Kidney tubule cell (primary cell): ENCODE measurements around the gene STARD9.
"Not testable (repeated sequence)": the region's sequence is repeated elsewhere in the genome, so short reads cannot be mapped to it uniquely, and the experiment has no call there.

Source experiments
- DNase-seq: peaks from one replicate; pipeline ENCODE4 v3.0.0-alpha.2; 2018; ENCODE audit warnings: low spot score

STARD9 gene

GRCh38 chr15:42729409-42729808, 154.0 kb downstream of the STARD9 start:
- DNase-seq, result no peak

GRCh38 chr15:42730135-42730534, 154.7 kb downstream of the STARD9 start:
- no peak for DNase-seq

GRCh38 chr15:42730536-42730935, 155.1 kb downstream of the STARD9 start:
- no peak for DNase-seq

- no peak for DNase-seq
Measured at GRCh38 chr15:42731461-42731860, 156.1 kb downstream of the STARD9 start.

- no peak for DNase-seq
Measured at GRCh38 chr15:42732095-42732827, 156.9 kb downstream of the STARD9 start.

- no peak for DNase-seq
Measured at GRCh38 chr15:42733027-42733426, 157.6 kb downstream of the STARD9 start.

GRCh38 chr15:42734076-42734672, 158.8 kb downstream of the STARD9 start:
- DNase-seq, result no peak

GRCh38 chr15:42735382-42736165, 160.2 kb downstream of the STARD9 start:
- DNase-seq, result no peak

GRCh38 chr15:42736178-42736792, 160.9 kb downstream of the STARD9 start:
- DNase-seq, result peak; percentile 28

GRCh38 chr15:42736793-42737528, 161.6 kb downstream of the STARD9 start, which contains the start of gene CDAN1:
Gene CDAN1, minus strand, starts transcription at chr15:42737128. Its CDS starts 26 bp downstream, at chr15:42737102.
- DNase-seq, result peak; percentile 89

- peak; percentile 22 for DNase-seq
Measured at GRCh38 chr15:42737529-42738328, 162.3 kb downstream of the STARD9 start.

- no peak for DNase-seq
Measured at GRCh38 chr15:42741710-42742109, 166.3 kb downstream of the STARD9 start.

- DNase-seq, result no peak
Measured at GRCh38 chr15:42742149-42742548, 166.7 kb downstream of the STARD9 start.

- DNase-seq, result no peak
Measured at GRCh38 chr15:42744195-42744594, 168.8 kb downstream of the STARD9 start.

- DNase-seq, result no peak
Measured at GRCh38 chr15:42749266-42749665, 173.9 kb downstream of the STARD9 start.

GRCh38 chr15:42750306-42750705, 174.9 kb downstream of the STARD9 start:
- DNase-seq, result no peak

GRCh38 chr15:42759093-42759492, 183.7 kb downstream of the STARD9 start:
- DNase-seq, result no peak

GRCh38 chr15:42760759-42761158, 185.4 kb downstream of the STARD9 start:
- DNase-seq, result no peak

- DNase-seq, result not testable (repeated sequence)
Measured at GRCh38 chr15:42761813-42762212, 186.4 kb downstream of the STARD9 start.

GRCh38 chr15:42764154-42764731, 188.8 kb downstream of the STARD9 start:
- DNase-seq, result not testable (repeated sequence)
